LNCAP (cell line): Measurements from ENCODE around the gene C17orf78.

Experiments
- CTCF ChIP-seq: fragments of 450-650 bp; IDR thresholded peaks from 2 replicates; pipeline ENCODE4 v1.5.1; 2017; ENCODE audit warnings: mild to moderate bottlenecking

Gene C17orf78

DNA sequence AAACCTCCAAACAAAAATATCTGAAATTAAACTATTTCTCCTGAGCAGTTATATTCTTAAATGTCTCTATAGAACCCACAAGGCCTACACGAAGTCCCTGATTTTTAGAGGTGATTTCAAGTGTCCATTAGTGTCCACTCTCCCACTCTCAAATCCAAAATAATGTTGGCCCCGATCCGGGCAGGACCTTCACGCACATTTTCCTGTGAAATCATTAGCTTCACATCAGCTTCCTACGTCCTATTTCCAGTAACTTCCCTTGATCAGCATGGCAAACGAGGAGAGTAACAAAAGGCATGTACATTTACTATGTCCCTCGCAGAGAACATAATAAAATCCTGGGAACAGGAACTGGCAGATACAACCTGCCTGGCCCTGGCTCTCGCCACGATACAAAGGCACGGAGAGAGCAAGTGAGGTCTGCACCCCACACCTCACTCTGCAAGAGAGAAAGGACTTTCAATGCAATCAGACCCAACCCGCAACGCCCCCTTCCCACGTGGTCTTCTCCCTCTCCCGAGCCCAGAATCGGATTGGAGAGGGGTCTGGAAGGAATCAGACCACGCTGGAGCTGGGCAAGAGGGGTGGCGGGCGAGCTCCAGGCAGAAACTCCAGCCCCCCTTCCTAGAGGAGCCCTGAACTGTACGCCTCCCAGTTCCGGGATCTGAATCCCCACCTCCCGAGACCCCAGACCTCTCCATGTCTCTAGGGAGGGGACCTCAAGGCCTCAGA is 17.5 kb upstream of the C17orf78 start:
- TF ChIP-seq CTCF: no peak

DNA sequence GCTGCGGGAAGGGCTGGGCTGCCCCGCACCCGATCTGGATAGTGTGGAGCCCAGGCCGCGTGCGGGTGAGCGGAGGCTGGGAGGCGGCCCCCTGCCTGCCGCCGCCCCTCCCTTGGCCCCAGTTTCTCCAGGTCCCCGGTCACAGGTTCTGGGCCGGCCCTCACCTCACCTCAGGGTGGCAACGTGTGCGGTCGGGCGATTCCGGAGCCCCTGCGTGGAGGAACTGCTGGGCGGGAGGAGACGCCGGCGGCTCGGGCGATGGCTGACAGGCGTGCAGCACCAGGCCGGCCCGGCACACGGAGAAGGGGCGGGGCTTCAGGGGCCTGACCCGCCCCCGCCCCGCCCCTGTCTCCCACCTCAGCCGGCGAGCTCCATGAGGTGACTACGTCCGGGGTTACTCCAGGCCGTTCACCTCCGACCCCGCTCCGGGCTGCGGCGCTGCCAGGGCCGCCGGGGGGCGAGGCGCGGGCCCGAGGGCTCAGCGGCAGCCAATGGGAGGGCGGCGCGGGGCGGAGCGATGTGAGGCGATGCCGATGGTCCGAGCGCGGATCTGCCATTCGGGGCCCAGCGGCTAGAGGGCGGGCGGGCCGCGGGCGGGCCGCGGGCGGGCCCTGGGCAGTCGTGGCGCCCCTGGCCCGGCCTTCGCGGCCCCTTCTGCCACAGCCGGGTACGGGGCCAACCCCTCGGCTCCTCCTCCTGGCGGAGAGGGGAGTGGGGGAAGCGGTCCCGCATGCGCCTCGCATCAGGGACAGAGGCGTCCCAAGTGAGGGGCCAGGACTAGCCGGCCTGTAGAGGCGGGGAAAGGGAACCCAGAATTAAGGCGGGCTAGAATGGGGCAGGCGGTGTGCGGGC is 16.7 kb upstream of the C17orf78 start:
- no peak for TF ChIP-seq CTCF

DNA sequence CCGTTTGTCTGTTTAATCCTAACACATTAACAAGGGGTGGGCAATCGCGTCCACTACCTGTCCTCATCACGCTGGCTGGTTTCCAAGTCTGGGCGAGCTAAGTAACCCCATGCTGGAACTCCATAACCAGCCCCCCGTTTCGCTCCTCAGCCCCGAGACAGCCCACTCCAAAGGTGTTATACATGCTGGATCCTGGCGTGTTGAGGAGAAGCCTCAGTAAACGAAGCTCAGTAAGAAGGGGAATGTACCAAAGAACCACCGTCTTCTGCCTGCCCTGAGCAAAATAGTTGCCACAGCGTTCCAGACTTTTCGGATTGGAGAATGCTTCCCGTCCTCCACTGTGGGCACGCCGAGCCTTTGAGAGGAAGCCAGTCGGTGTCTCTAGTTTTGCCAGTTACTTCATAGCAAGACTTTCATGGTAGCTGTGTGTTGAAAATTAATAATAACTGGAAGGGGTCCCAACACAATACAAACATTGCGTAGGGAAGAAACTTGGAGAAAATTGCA is 16.1 kb upstream of the C17orf78 start:
- TF ChIP-seq CTCF: no peak

DNA sequence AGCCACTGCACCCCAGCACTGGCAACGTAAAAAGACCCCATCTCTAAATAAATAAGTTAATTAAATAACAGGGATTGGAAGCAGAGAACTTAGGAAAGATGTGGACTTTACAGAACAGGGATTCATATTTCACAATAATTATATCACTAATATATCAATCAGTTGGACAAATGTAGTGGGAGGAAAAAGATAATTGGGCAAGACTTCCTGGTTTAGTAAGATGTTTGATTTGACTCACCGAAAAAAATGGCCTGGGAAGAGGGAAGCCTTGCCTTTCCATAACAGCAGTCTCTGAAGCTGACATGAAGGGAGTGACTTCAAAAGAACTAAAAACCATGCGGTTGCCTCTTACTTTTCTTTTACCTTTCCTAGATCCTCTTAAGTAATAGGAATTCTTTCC is 15.2 kb upstream of the C17orf78 start:
- TF ChIP-seq CTCF: no peak

GRCh38 chr17:37361543-37361942 is 14.2 kb upstream of the C17orf78 start:
- TF ChIP-seq CTCF: no peak

- no peak for TF ChIP-seq CTCF
These were observed 10.2 kb upstream of the C17orf78 start for GRCh38 chr17:37365589-37365988.

DNA sequence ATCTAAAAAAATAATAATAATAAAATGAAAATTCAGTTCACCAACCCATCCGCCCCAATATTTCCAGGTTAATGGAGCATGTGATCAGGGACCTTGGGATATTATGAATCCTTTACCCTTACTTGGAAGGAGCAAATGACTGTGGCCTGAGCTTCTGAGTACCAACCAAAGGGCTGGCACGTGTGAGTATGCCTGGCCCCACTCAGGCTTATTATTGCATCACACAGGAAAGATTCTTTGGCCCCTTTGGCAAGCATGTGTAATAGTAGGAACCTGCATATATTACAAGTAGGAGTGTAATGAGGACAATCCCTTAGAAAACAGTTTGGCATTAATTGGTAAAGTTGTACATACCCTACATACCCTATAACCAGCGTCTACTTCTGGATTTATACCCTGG is 7.2 kb upstream of the C17orf78 start:
- TF ChIP-seq CTCF: no peak
